Activated CD8-positive, alpha-beta memory T cell treated with anti-CD3 and anti-CD28 coated beads, Interleukin-2, amount 50 U/mL, for 4 hours (primary cell): Measurements from ENCODE around the gene IGLL1.
"Not testable (repeated sequence)": the region's sequence is repeated elsewhere in the genome, so short reads cannot be mapped to it uniquely, and the experiment has no call there.

Experiments
- DNase-seq: peaks from one replicate; pipeline ENCODE4 v3.0.0-alpha.2; 2020

IGLL1 gene

DNA sequence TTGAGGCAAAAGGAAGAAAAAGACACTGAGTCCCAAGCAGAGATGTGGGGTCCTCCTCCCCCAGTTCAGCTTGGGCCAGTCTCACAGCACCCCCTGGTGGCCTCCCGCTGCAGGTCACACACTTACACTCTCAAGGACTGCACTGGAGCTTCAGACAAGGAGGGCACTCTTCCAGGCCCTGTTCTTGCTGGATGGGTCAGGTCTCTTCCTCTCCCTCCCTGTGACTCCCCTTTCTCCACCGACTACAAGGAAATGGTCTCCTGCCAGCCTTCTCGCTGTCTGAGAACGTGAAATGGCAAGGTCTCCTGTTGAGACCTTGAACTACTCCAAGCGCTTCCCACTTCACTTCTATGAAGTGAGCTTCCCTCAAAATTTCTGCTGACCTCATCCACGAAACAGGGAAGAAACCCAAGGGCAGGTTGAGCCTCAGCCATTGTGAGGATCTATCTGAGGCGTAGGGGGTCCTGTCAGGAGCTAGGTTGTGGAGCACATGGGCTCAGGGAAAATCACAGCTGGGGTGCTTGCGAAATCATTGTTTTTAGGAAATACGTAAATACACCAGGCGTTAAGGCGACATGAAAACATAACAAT lies 11.2 kb upstream of the IGLL1 start:
- DNase-seq, result peak; percentile 58

DNA sequence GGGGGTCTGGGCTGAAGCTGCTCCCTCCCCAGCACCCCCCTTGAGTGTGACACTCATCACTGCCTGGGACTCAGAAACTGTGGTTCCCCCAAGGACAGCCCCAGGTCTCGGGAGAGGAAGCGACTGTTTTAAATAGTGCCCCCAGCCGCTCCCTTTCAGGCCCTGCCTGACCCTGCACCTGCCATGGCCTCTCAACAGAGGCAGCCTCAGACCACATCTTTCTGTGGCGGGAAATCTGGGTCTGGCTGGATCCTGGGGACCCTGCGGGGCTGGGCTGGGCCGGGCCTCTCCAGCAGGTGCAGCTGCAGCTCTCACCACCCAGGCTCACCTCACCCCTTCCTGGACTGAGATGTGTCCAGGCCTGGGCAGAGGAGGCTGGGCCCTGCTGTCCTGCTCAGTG lies 3.7 kb upstream of the IGLL1 start:
- no peak for DNase-seq

DNA sequence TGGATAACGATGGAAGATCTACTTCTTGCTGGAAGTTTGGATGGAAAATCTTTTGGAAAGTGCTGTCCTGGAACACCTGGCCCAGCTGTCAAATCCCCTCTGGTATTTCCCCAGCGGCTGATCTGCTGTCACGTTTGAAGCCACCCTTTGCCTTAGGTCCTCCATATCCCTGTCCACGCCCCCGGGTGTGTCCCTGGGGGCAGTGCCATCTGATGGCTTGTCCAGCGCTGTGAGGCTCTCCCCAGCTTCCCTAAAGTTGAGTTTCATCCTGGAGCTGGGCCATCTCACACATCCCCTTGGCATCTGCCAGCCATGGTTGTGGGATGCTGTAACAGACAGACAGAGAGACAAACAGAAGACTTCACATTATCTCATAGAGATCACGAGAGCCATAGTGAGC lies 3.1 kb upstream of the IGLL1 start:
- no peak for DNase-seq

DNA sequence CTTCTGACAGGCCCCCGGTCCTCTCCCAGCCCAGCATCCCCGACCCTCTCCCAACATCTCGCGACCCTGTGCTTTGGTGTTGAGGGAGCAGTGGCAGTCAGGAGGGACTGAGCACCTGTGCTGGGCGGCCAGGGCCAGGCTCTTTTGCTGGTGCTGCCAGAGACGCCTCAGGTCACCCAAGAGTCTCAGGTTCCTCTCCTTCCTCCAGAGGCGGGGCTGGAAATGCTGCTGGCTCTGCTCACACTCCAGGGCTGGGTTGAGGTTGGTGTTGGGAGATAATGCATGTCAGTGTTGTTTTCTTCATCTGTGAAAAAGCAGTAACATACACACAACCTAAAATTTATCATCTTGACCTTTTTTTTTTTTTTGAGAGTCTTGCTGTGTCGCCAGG lies 1.2 kb upstream of the IGLL1 start:
- no peak for DNase-seq

DNA sequence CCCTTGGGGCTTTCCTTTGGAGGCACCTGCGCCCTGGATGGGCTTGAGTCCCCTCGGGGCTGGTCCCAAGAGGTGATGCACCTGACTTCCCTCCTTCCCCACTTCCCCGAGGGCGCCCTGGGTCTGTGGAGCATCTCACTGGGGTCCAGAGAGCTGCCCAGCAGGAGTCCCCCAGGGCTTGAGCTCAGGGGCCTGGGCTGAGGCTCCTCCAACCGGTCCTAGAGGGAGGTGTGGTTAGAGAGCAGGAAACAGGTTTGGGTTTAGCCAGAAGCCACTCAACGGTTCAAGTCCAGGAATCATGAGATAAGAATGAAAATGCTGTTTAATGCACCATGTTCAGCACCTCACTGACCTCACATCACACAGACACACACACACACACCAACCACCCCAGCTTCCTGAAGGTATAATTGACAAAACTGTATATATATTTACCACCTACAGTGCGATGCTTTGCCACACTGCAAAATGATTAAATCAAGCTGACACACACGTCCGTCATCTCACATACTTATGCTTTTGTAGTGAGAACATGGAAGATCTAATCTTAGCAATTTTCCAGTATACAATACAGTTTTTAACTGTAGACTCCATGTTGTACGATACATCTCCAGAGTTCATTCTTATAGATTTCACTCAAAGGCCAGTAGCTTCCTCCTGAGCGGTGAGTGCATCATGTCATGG lies 628 bp upstream of the IGLL1 start:
- no peak for DNase-seq

DNA sequence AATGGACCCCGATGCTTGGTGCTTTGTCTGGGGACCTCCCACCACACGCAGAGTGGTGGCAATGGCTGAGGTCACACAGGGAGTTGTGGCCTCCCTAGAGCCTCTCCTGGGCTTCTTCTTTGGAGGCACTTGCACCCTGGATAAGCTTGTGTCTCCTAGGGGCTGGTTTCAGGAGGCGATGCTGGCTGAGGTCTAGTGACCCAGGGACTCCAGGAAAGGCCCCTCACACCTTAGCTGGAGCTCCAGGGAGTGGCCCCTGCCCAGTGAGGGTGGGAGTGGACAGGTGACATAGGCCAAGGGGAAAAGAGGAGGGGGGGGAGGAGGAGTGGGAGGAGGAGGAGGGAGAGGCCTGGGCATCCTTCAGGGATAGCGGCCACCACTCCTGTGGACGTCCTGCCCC lies 810 bp downstream of the IGLL1 start:
- DNase-seq, result no peak

DNA sequence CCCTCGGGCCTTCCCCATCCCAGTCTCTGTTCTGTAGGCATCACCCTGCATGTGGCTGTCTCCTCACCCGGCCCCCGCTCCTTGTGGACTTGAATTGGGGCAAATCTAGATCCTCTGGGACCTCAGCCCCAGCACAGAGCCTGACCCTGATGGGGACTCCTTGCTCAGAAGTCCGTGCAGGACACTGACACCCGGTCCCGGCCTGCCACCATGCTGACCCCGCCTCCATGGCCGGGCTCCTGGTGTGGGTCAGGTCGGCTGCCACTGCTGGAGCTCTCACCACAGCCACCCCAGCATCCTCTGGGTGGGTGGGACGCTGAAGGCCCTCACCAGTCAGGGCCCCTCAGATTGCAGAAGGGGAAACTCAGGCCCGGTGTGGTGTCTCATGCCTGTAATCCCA lies 1.8 kb downstream of the IGLL1 start:
- DNase-seq, result no peak

DNA sequence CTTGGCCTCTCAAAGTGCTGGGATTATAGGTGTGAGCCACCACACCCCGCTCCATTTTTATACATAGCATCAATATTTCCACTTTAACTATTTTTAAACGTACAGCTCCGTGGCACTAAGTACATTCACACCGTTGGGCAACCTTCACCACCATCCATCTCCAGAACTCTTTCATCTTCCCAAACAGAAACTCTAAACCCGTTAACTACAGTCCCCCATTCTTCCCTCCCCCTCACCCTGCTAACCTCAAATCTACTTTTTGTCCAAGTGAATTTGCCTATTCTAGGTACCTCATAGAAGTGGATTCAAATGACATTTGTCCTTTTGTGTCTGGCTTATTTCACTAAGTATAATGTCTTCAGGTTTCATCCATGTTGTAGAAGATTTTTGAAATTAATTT lies 3.4 kb downstream of the IGLL1 start:
- DNase-seq, result no peak

DNA sequence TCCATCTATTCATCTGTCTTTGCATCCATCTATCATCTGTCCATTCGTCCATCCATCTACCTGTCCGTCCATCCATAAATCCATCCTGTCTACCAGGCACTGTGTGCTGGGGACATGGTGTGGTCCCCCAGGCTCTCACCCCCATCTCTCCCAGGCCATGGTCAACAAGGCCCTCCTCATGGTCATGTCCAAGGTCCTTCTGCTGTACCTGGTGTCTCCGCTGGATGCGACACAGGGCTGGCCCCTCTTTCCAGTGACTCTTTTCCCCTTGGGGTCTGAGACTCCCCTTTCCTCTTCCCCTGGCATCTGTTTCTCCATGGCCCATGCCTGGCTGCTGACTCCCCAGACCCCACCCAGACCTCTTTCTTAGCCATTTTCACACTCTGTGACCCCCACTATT lies 4.5 kb downstream of the IGLL1 start:
- DNase-seq, result no peak

DNA sequence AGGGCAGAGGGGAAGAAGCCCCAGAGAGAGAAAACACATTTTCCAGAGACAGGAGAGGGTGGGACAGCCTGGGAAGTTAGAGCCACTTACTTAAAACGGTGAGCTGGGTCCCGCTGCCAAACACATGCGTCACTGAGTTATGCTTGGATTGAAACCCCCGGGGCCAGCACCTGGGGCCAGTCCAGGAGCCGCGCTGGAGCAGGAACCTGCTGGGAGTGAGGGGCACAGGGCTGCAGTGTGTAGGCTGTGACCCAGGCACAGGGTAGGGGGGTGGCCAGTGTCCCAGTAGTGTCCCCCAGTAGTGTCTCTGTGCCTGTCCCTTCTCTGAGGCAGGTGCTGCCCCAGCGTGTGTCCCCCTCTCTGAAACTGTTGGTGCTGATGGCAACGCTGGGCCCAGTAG lies 5.2 kb downstream of the IGLL1 start:
- no peak for DNase-seq

DNA sequence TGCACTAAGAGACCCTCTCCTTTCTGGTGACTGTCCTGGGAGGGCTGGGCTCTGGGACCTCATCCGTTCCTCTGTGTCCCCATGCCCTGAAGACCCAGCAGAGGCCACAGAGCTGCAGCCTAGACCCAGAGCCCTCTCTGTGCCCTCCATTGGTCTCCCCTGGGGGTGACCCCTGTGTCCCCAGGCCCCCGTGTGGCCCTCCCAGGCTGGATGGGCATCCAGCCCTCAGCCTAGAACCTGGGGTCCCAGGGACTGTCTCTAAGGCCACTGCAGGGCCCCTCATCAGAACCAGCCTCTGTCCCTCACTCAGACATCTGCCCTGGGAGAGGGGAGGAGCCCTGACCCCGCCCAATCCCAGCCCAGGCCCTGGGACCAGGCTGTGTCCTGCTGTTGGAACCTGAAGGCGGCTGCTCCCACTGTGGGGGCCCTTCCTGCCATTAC lies 5.7 kb downstream of the IGLL1 start:
- no peak for DNase-seq

DNA sequence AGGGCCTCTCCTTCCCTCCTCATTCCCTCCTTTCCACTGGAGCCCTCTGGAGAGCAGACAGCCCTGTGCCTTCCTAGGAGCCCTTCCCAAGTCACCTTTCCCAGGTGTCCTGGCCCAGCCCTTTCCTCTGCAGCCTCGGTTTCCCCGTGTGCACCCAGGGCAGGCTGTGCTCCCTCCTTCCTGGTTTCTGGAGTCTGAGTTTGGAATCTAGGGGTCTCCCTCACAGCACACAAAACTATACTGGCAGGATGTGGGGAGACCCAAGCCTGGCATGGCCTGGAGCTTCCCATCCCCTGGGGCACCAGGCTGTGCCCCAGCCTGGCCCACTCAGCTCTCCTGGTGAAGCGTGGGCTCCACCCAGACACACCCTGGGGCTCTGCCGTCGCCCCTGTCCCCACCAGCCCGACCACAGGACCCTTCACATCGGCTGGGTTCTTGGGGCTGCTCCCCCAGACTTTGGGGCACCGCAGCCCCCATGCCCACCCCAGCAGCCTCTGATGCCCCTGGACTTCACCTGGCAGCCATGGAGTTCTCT lies 6.3 kb downstream of the IGLL1 start:
- DNase-seq, result not testable (repeated sequence)

DNA sequence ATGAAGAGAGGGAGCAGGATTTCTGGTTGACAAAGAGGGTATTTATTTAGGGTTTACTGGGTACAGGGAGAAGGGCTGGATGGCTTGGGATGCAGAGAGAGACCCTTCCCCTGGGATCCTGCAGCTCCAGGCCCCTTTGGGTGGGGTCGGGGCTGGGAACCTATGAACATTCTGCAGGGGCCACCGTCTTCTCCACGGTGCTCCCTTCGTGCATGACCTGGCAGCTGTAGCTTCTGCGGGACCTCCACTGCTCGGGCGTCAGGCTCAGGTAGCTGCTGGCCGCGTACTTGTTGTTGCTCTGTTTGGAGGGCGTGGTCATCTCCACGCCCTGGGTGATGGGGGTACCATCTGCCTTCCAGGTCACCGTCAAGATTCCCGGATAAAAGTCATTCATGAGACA lies 7.0 kb downstream of the IGLL1 start:
- not testable (repeated sequence) for DNase-seq

DNA sequence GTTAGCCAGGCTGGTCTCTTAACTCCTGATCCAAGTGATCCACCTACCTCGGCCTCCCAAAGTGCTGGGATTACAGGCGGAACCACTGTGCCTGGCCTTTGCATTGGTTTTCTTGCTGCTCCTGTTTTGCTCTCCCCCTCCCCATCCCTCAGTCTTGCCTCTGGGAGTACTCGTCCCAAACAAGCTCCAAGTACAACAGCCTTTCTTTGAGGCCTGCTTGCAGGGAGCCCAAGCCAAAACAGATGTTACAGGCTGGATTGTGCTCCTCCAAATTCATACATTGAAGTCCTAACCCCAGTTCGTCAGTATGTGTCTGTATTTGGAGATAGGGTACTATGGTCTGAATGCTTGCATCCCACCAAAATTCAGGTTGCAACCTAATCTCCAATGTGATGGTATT lies 8.6 kb downstream of the IGLL1 start:
- DNase-seq, result no peak

DNA sequence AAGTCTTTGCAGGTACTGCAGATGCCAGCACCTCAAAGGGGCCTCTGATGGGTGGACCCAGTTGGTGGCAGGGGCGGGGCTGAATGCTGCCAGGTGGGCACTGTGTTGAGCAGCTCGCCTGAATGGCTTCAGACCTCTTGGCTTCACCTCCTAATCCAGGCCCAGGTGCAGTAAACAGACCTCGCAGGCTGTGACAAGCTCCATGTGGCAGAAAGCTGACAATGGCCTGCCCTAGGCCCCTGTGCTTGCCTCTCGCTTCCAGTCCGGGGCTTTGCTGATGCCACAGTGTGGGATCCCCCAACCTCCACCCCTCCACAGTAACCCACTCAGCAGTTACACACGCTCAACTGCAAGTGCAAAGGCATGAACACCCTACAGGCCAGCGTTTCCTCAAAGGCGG lies 9.4 kb downstream of the IGLL1 start:
- no peak for DNase-seq

DNA sequence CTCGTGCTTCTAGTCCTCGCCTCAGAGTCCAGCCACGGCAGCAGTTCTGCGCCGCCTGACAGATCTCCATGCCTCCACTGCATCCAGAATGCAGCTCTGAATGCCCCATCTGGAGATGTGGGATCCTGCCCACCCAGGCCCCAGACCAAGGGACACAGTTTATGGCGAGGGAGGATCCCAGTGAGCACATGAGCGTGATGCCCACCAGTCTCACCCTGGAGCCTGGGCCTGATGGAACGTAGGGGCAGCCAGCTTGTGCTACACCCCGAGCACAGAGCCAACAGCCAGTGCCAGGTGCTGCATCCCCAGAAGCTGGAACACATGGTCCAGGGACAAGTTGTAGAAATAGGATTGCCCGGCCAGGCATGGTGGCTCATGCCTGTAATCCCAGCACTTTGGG lies 10.4 kb downstream of the IGLL1 start:
- DNase-seq, result no peak

DNA sequence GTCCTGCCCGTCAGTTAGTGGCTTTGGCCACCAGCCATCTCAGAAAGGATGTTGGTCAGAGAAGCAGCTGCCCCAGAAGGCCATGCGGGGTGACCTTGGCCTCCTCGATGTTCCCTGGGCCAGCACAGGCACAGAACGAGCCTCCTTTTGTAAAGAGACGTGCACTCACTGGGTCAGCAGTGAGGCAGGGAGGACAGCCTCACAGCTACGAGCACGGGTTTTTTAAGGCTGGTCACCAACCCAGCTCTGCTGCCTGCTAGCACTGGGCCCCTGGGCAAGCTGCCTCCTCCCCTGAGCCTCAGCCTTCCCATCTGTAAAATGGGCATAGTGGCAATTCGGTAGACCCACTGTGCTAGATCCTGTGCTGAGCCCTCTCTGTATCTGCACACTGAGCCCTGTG lies 10.8 kb downstream of the IGLL1 start:
- DNase-seq, result no peak

DNA sequence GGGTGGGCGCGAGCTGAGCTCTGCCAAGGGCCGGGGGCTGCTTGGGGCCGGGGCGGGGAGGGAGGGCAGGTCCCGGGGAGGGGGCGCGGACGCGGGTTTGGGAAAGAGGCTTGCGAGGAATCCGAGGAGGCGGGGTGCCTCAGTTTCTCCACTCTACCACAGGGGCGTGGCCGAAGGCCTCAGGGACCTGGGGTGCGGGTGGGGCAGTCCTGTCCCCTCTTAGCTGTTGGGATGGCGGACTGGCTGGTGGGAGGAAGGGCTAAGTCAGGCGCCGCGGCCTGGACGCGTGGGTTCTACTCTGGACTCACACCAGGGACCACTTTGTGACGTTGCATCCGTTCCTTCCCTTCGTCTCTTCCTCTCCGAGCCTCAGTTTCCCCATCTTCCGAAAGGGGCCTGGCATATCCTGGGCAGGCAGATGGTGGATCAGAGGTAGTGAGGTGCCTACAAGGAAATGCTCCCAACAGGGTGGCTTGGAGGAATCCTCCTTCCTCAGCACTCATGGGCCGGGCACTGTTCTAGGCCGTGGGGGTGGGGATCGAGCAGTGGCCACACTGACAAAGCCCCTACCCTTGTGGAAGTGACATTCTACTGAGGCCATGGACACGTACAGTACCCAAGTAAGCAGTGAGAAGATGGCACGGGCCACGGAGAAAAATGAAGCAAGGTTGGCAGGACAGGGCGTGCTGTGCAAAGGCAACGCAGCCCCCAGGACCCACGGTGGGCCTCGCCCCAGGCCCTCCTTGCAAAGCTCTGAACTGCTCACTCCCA lies 13.2 kb downstream of the IGLL1 start:
- DNase-seq, result no peak

DNA sequence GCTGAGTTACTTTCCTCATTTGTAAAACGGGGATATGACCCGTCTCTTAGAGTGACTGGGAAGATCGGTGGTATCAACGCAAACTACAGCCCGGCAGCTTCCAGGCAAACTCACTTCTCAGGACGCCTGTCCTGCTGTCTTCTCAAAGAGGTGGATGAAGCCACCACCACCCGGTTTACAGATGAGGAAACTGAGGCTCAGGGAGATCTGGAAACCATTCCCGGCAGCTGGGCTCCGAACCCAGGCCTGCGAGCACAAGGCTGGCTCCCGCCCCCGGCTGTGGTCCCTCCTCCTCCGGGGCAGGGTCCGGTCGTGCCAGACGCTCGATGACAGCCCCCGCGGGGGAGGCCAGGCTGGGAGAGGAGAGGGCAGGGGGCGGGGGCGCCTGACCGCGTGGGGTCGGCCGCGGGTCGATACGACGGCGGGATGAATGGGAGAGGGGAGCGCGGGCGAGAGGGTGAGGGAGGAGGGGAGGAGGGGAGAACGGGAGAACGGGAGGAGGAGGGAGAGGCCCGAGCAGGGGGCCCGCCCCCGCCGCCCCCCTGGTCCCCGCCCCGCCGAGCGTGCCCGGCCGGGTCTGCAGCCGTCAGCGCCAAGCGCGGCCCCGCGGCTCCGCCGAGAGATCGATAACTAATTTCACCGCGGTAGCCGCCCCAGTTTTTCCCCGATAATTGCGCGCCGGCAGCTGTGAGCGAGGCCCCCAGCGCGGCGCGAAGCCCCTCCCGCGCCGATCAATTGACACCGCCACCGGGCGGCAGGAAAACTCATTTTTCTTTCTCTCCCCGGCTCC lies 14.0 kb downstream of the IGLL1 start:
- DNase-seq, result no peak

DNA sequence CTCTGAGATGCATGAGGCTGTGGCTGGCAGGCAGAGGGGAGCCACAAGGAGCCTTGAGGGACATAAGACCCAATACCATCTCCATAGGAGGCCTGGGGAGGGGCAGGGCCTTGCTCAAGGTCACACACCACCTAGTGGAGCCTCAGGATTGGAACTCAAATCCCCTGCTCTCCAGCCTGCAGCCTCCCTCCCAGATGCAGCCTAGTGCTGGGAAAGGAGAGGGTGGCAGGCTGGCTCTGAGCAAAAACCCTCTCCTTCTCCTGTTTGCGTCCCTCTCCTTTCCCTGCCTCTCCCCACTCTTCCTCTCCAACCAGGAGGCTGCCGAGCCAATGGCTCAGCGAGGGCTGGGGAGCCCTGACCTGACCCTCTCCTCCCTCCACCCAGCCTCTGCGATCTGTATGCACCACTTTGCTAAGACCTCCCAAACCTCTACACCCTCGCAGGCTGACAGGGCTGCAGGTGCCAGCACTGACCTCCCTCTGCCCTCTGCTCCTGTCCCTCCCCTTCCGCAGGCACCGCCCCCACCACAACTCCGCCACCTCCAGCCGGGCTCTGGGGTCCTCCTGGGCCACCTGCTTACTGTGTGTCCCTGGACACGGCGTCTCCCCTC lies 14.7 kb downstream of the IGLL1 start:
- DNase-seq, result no peak

DNA sequence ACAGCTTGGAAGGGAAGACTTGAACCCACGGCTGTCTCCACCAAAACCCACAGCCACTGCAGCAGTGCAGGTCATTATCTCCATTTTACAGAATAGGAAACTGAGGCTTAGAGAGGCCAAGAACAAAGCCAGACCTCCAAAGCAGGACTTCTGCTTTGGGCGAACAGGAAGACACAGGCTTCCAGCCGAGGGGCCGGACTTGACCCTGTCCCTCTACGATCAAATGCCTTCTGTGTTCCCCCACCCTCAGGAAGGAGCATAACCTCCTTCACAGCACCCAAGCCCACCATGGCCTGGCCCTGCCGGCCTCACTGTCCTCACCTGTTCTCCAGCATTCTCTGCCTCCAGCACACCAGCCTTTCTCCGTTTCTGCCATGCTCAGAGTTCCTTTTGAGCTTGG lies 15.8 kb downstream of the IGLL1 start:
- no peak for DNase-seq

DNA sequence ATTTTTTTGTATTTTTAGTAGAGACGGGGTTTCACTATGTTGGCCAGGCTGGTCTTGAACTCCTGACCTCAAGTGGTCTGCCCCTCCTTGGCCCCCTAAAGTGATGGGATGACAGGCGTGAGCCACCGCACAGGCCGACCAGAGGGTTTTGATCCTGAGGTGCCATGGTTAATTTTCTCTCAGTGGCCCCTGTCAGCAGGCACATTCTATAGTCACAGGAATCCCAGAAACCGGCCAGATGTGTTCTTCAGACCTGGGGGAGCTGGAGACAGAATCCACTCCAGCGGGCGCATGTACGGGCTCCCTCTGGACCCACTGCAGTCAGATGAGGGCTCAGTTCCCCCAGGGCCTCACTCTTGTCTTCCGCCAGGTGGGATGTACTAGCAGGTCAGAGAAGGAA lies 17.0 kb downstream of the IGLL1 start:
- DNase-seq, result no peak

DNA sequence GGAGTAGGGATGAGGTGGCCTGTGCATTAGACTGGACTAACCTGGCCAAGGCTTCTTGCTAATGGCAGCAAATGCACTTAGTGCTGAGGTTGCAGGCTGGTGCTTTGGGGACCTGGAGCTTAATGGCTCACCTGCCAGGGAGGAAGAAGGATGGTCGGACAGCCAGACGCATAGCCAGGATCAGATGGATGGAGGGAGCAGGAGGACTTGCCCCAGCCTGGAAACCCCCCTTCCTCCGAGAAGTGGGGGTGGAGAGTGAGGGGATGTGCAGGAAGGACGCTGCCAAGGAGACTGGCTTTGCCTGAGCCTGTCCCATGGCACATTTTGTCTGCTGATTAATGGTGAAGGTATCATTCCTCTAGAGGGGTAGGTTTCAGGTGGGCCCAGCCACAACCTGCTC lies 17.9 kb downstream of the IGLL1 start:
- DNase-seq, result no peak
